ENCODE measurements around the gene ADNP. TPM values are rescaled to one million over a fixed set of nuclear protein-coding genes. Genes with fewer than 3 reads are reported as not detected.

The ADNP gene
- total and polyA plus RNA-seq, 10 of the 15 experiments (the other 5 are each of a cell fraction or from before 2014, with no cell fraction given): 23.0 to 74.4 (median 34.9) TPM

DNA sequence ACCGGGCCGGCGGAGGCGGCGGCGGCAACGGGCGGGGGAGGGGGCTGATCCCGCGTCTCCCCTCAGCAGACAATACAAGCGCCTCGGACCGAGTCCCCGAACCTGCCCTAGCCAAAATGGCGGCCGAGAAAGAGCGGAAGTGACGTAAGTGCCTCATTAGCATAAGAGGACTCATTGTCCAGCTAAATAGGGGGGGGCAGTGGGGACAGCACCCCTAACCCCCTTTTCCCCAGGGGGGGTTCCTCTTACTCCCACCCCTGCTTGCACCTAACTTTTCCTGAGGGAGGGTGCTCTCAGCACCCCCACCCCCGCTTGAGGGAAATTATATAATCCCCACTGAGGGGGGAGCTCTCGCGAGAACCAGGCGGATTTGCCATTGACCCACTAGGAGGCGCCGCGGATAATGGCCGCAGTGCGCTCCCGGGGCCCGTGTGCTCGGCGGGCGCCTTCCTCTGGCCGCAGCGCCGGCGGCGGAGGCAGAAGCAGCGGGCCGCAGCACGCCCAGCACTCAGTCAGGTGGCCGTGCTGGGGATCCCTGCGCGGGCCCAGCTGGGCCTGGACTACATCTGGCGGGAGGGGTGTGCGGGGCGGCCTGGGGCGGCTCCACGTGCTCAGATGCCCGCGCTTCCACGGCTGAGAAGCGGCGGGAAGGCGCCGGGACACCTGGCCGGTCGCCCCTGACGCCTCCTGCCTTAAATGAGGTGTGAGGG is at the start of gene ADNP (continued):
- TF ChIP-seq RUNX3 (IDR thresholded peaks at IDR 0.05; ENCODE audit: low read length) (peak; percentile 84), RB1 (IDR thresholded peaks at IDR 0.05; ENCODE audit: borderline replicate concordance) (peak; percentile 90; the same call in 1 of the 2 replicates), YBX1 (IDR thresholded peaks at IDR 0.05) (no peak), EP300 (IDR thresholded peaks at IDR 0.05; ENCODE audit: borderline replicate concordance in 1 of 2, control insufficient read depth in 1 of 2, low read depth in 2 of 2, low read length in 2 of 2) (peak; percentile 31 to 57; a peak in 3 of 4 replicates), SUPT20H (IDR thresholded peaks at IDR 0.05; ENCODE audit: borderline replicate concordance, control insufficient read depth, low read depth, low read length) (no peak), SUZ12 (IDR thresholded peaks at IDR 0.05; ENCODE audit: unreplicated experiment) (no peak), MYC (IDR thresholded peaks at IDR 0.05; ENCODE audit: insufficient read depth, insufficient read length, insufficient replicate concordance, low read length, severe bottlenecking) (peak; percentile 97), NR2F1 (conservative IDR thresholded peaks at IDR 0.05) (peak; percentile 62; the same call in 1 of the 2 replicates), TAF1 (IDR thresholded peaks at IDR 0.05; ENCODE audit: borderline replicate concordance, low read depth, low read length) (peak; percentile 98), SMAD1 (IDR thresholded peaks at IDR 0.05; ENCODE audit: low read depth, partially characterized antibody) (peak; percentile 24), MYB (IDR thresholded peaks at IDR 0.05; ENCODE audit: borderline replicate concordance, low read depth, low read length) (0 out of 2 replicates have a peak, but pooled peaks have one; percentile 14), ZSCAN29 (IDR thresholded peaks at IDR 0.05) (peak; percentile 30; the same call in 1 of the 2 replicates), RFX5 (IDR thresholded peaks at IDR 0.05; ENCODE audit: low read depth, low read length) (no peak), SMC3 (IDR thresholded peaks at IDR 0.05; ENCODE audit: borderline replicate concordance, low read length) (peak; percentile 46), SIX5 (IDR thresholded peaks at IDR 0.05; ENCODE audit: low read depth, low read length, severe bottlenecking) (no peak), CBX5 (IDR thresholded peaks at IDR 0.05; ENCODE audit: low read depth) (peak; percentile 99), NR2C2 (IDR thresholded peaks at IDR 0.05; ENCODE audit: borderline replicate concordance, control insufficient read depth, insufficient read length, low read depth) (no peak), EED (IDR thresholded peaks at IDR 0.05; ENCODE audit: low read depth) (peak; percentile 75)
- TF ChIP-seq, protein P1, sequence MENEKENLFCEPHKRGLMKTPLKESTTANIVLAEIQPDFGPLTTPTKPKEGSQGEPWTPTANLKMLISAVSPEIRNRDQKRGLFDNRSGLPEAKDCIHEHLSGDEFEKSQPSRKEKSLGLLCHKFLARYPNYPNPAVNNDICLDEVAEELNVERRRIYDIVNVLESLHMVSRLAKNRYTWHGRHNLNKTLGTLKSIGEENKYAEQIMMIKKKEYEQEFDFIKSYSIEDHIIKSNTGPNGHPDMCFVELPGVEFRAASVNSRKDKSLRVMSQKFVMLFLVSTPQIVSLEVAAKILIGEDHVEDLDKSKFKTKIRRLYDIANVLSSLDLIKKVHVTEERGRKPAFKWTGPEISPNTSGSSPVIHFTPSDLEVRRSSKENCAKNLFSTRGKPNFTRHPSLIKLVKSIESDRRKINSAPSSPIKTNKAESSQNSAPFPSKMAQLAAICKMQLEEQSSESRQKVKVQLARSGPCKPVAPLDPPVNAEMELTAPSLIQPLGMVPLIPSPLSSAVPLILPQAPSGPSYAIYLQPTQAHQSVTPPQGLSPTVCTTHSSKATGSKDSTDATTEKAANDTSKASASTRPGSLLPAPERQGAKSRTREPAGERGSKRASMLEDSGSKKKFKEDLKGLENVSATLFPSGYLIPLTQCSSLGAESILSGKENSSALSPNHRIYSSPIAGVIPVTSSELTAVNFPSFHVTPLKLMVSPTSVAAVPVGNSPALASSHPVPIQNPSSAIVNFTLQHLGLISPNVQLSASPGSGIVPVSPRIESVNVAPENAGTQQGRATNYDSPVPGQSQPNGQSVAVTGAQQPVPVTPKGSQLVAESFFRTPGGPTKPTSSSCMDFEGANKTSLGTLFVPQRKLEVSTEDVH (IDR thresholded peaks at IDR 0.05; ENCODE audit: low read depth, partially characterized antibody): no peak
- TF ChIP-seq, protein P2, sequence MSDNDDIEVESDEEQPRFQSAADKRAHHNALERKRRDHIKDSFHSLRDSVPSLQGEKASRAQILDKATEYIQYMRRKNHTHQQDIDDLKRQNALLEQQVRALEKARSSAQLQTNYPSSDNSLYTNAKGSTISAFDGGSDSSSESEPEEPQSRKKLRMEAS (IDR thresholded peaks at IDR 0.05; ENCODE audit: low read depth, low read length): peak; percentile 96
- TF ChIP-seq, protein P3, sequence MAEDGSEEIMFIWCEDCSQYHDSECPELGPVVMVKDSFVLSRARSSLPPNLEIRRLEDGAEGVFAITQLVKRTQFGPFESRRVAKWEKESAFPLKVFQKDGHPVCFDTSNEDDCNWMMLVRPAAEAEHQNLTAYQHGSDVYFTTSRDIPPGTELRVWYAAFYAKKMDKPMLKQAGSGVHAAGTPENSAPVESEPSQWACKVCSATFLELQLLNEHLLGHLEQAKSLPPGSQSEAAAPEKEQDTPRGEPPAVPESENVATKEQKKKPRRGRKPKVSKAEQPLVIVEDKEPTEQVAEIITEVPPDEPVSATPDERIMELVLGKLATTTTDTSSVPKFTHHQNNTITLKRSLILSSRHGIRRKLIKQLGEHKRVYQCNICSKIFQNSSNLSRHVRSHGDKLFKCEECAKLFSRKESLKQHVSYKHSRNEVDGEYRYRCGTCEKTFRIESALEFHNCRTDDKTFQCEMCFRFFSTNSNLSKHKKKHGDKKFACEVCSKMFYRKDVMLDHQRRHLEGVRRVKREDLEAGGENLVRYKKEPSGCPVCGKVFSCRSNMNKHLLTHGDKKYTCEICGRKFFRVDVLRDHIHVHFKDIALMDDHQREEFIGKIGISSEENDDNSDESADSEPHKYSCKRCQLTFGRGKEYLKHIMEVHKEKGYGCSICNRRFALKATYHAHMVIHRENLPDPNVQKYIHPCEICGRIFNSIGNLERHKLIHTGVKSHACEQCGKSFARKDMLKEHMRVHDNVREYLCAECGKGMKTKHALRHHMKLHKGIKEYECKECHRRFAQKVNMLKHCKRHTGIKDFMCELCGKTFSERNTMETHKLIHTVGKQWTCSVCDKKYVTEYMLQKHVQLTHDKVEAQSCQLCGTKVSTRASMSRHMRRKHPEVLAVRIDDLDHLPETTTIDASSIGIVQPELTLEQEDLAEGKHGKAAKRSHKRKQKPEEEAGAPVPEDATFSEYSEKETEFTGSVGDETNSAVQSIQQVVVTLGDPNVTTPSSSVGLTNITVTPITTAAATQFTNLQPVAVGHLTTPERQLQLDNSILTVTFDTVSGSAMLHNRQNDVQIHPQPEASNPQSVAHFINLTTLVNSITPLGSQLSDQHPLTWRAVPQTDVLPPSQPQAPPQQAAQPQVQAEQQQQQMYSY (CRISPR knock-in tag; IDR thresholded peaks at IDR 0.05): no peak
- TF ChIP-seq, protein P4, sequence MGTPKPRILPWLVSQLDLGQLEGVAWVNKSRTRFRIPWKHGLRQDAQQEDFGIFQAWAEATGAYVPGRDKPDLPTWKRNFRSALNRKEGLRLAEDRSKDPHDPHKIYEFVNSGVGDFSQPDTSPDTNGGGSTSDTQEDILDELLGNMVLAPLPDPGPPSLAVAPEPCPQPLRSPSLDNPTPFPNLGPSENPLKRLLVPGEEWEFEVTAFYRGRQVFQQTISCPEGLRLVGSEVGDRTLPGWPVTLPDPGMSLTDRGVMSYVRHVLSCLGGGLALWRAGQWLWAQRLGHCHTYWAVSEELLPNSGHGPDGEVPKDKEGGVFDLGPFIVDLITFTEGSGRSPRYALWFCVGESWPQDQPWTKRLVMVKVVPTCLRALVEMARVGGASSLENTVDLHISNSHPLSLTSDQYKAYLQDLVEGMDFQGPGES (IDR thresholded peaks at IDR 0.05): 0 out of 2 replicates have a peak, but pooled peaks have one; percentile 28

Measured in GM12878 (cell line).